RWPE1 (cell line): ENCODE measurements around the gene GALNT13.

Source experiments
- CTCF ChIA-PET: fragments of 350-600 bp; sonication (Branson Sonifier 250); formaldehyde crosslinking; extraction: SDS; loops from one replicate; lab custom pipeline; 2021; lab: Yijun Ruan, JAX
- POLR2A ChIA-PET: fragments of 400-600 bp; formaldehyde crosslinking; extraction: SDS; loops from one replicate; lab custom pipeline; 2020; ENCODE audit warnings: antibody characterized with exemption; ENCODE audit not compliant: low non-redundant PET; lab: Yijun Ruan, JAX
- DNase-seq: peaks from one replicate; pipeline ENCODE4 v3.0.0; 2012; ENCODE audit warnings: low spot score
- H3K27ac ChIP-seq: fragments of 450-650 bp; 2 replicates; pipeline ENCODE4 v1.5.1; 2017
- CTCF ChIP-seq: fragments of 450-650 bp; conservative IDR thresholded peaks from 2 replicates; pipeline ENCODE4 v1.5.1; 2017; ENCODE audit warnings: low read depth, mild to moderate bottlenecking

GALNT13 gene

GRCh38 chr2:154480521-154480920 is 608.8 kb downstream of the GALNT13 start:
- POLR2A ChIA-PET, result no interaction called here

GRCh38 chr2:154481336-154481735 is 609.6 kb downstream of the GALNT13 start:
- H3K27ac ChIP-seq, result no peak overlapping the region
- ChIA-PET POLR2A (no interaction called here), CTCF (interaction anchor here (0.5 kb wide), 1 partner anchor 842 kb away, joined by 3 read pairs; no protein-coding TSS in a partner anchor)
- DNase-seq, result no peak
- no peak for TF ChIP-seq CTCF

More at GRCh38 chr2:154480521-154480920, 608.8 kb downstream of the GALNT13 start:
- no peak for DNase-seq
- TF ChIP-seq CTCF, result no peak
- H3K27ac ChIP-seq, result no peak overlapping the region
- CTCF ChIA-PET, result no interaction called here

GRCh38 chr2:154484338-154485099 is 612.8 kb downstream of the GALNT13 start:
- TF ChIP-seq CTCF, result no peak
- ChIA-PET CTCF (no interaction called here), POLR2A (no interaction called here)
- no peak overlapping the region for H3K27ac ChIP-seq
- no peak for DNase-seq

- POLR2A ChIA-PET, result no interaction called here
- CTCF ChIA-PET, result no interaction called here
- DNase-seq, result no peak
- TF ChIP-seq CTCF, result no peak
- no peak overlapping the region for H3K27ac ChIP-seq
Observed at GRCh38 chr2:154488801-154489200, 617.1 kb downstream of the GALNT13 start.

- TF ChIP-seq CTCF, result no peak
- no peak for DNase-seq
- CTCF ChIA-PET, result no interaction called here
- no peak overlapping the region for H3K27ac ChIP-seq
- POLR2A ChIA-PET, result no interaction called here
Observed at GRCh38 chr2:154489266-154489858, 617.6 kb downstream of the GALNT13 start.

GRCh38 chr2:154490530-154490929 is 618.8 kb downstream of the GALNT13 start:
- ChIA-PET CTCF (no interaction called here), POLR2A (no interaction called here)
- DNase-seq, result no peak
- no peak for TF ChIP-seq CTCF
- H3K27ac ChIP-seq, result no peak overlapping the region
